NCI-H748 (cell line): Measurements from ENCODE around the gene RBBP8NL.

Experiments
- DNase-seq: peaks from one replicate; lab custom pipeline; 2025; ENCODE audit not compliant: unreplicated experiment; lab: John Stamatoyannopoulos, UW

The RBBP8NL gene

DNA sequence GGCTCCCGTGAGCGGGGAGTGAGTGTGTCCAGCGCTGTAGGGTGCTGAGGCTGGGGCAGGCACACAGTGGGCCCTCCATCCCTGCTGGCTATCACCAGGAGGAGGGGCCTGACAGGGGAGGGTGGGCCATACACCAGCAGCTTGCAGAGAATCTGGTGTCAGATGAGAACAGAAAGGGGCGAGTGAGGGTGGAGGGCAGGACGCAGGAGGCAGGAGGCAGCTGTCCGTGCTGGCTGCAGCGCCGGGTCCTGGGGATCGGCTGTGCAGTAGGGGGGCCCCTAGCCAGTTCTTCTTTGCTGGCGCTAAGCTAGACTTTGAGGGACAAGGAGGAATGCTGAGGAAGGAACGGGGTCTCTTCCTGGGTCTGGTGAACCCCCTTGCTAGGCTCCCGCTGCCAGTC is 18.7 kb downstream of the RBBP8NL start:
- no peak for DNase-seq

DNA sequence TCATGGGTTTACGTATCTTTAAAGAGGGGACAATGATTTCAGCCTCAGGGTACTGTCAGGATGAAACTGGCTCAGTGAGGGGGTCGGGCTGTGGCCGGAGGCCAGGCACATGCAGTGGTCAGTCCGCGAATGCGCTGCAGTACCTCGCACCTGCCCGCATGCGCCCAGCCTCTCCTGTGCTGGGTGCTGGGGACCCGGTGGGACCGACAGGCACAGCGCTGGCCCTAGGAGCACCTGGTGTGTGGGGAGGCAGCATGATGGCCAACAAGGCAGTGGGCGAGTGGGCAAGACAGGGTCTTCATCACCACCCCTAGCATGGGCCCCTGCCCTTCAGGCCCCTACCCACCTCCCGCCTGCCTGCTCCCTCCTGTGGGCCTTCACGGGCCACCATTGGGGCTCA is 19.3 kb downstream of the RBBP8NL start:
- no peak for DNase-seq

DNA sequence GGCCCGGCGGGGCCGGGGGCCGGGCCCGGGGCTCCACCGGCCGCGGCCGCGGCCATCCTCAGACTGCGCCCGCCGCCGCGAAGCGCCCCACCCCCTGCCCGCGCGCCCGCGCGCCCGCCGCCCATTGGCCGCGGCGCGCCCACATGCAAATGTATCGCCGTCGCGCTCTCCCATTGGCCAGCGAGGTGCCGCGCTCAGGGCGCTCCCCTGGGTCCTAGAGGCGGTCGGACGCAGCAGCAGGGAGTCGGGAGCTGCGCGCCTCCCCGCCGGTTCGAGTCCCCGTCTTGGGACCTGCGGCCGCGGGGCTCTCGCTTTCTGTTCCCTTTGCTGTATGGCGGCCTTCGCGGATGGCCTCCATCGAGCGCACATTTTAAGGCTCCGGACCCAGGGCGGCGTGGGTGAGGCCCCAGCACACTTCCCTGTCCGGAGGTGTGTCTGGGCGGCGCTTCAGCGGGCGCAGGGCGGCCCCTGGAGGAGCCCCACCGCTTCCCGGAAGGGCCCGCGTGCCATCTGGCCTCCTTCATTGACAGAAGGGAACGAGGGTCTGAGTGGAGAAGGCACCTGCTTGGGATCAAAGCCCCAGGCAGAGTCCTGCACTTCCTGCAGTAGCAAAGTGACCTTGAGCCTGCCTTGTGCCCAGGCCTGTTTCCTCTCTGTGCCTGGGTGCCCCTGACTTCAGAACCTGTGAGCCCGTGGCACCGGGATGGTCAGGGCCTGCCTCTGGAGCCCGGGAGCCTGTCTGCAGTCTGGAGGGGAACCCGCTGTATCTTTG is 19.9 kb downstream of the RBBP8NL start, which contains the start of gene CABLES2:
Gene CABLES2 (minus strand): TSS at position 65 of the 772 bp plus-strand sequence. CDS start 9 bp downstream, at position 56.
- peak; percentile 92 for DNase-seq

DNA sequence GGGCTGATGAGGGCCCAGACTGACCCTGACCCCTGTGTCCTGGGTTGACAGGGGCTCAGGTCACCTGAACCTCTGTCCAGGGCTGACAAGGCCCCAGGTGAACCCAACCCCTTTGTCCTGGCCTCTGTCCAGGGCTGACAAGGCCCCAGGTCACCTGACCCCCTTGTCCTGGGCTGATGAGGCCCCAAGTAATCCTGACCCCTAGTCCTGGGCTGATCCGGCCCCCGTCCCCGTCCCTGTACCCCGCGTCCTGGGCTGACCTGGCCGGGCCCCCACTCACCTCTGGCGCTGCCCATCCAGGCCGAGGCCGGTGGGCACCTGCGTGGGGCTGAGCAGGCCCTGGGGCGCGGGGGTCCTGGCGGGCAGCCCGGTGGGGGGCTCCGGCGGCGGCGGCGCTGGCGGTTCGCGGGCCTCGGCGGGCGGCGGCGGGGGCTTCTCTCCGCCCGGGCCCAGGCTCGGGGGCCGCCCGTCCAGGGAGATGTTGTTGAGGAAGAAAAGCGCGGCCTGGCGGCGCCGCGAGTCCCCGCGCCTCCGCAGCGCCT is 20.6 kb downstream of the RBBP8NL start:
- no peak for DNase-seq

DNA sequence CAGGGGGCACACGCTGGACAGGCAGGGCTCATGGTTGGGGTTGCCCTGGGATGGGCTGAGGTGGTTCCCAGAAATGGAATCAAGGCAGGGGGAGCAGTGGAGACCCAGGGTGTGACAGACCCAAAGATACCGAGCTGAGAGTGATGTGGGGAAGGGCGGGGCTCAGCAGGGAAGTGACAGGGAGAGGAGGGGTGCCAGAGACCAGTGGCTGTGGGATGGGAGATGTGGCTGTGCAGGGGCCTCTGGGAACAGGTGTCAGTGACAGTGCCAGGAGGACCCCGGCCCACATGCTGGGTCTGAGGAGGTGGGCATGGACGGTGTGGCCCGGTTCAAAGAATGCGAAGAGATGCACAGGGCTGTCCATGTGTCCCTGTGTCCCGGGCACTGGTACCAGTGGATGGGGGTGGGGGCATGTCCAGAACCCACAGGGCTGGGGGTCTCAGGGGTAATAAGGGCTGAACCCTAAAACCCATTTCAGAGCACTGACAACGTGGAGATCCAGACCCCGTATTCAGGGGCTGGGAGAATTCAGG is 21.3 kb downstream of the RBBP8NL start:
- DNase-seq = no peak

DNA sequence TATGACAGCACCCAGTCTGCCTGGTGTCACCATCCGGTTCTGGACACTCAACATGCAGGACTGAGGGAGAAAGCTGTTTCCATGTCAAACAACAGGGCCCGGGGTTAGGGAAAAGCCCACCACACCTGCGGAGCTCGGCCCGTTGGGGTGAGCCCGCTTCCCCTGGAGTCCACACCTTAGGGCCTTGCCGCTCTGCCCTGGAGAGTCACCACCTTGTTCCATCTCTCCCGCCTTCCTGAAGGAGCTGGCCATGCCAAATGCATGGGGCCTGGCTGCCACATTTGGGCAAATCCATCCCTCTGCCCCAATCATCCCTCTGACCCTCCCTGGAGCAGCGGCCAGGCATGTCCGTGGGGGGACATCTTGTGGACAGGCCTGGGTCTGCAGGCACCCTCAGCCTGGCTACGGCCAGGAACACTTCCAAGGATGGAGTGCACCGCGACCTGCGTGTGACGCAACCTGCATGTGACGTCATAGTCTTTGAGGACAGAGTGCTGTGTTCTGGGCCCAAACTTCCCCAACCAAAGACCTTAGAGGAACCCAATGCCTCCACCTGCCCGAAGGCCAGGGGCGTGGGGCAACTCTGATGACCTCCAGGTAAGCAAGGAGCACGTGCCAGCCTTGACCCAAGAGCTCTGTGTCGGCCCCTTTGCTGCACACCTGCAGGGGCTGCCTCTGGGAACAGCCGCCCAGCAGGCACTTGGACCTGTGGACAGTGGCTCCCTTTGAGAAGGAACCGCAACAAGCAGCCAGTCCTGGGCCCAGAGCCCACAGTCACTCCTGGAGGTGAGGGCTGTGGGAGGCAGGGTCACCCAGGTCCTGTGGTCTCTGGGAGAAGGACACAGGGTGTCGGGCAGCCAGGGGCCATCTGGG is 22.0 kb downstream of the RBBP8NL start:
- peak; percentile 21 for DNase-seq

DNA sequence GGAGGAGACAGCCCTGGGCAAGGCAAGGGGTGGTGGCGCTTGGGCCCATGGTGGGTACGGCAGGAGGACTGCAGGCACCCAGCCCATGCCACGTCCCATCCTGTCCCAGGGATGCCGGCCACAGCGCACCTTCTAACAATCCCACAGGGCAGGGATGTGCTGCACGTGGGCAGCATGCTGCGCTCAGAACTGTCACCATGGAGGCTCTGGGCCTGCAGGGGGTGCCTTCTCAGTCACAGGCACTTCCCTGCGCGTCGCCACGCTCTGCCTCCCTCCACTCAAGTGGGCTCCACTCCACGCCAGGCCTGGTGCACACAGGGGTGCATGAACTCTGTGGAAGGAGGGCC is 22.6 kb downstream of the RBBP8NL start:
- no peak for DNase-seq

DNA sequence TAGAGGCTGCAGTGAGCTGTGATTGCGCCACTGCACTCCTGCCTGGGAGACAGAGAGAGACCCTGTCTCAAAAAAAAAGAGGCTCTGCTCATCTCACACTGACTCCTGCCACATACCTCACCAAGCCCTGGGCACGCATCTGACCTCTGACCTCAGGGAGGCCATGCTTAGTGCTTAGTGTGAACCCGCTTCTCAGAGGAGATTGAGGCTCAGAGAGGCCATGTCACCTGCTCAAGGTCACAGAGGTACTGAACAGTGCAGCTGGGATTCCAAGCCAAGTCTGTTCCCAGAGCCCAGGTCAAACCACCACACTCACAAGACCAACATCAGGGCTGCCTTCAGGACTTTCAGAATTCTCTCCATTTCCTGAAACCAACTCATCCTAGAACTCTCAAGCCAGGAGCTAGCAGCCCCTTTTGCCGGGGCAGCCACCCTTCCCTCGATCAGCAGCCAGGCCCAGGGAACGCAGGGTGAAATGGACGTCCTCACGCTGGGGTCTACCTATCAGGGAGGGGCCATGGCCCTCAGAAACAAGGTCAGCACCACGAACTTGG is 23.1 kb downstream of the RBBP8NL start:
- no peak for DNase-seq

DNA sequence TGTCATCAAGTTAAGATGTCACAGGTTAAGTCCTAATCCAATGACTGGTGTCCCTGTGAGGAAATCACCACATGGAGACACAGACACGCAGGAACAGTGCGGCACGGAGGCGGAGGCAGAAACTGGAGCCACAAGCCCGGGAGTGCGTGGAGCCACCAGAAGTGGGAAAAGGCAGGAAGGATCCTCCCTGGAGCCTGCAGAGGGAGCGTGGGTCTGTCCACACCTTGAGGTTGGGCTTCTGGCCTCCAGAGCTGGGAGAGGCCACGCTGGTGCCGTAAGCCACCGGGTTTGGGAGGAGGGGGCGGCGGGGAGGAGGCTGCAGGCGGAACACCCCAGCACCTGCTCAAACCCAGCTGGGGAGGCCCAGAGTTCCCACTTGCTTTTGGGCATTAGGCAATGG is 24.0 kb downstream of the RBBP8NL start:
- DNase-seq = no peak

DNA sequence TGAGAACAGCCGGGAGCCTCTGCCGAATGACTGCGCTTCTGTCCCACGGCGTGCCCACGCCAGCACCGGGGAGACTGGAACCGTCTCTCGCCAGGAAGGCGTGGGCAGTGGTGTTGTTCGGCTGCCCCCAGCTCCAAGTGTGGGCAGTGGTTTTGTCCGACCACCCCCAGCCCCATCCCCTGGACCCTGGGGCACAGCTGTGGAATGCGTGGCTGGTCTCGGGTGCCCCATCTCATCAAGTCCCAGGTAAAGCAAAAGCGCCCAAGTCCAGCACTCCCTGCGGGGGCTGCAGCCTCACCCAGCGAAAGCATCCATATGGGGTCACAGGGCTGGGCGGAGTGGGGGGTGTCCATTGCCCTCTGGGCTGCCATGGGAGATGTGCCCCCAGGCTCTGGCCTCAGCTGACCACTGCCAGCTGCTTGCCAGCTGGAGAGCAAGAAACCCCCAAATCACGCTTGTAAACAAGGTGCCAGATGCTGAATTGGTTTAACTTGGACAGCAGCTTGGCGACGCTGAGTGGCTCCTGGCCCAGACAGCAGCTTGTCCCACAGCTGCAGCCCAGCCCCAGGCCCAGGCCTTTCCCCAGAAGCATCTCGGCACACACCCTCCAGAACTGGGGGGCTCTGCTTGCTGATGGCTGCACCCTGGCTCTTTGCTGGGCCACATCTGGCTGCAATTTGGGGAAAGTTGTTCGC is 24.7 kb downstream of the RBBP8NL start:
- DNase-seq = no peak

DNA sequence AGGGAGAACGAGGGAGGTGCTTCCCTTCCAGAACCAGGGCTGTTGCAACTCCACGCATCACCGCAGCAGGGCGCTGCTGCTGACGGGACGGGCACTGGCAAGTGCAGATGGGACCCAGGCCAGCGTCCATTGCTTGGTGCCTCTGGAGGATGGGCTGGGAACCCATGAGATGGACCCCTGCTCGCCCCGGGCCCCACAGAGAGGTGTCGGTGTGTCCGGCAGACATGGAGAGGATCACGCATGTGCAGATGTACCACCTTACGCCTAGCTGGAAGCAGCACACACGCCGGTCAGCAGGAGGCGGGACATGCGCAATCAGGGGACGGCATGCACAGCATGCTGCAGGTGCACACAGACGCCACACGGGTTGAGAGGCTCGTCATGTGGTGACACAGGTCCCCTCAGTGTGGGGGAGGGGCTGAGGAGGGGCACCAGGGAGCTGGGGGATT is 26.0 kb downstream of the RBBP8NL start:
- no peak for DNase-seq

DNA sequence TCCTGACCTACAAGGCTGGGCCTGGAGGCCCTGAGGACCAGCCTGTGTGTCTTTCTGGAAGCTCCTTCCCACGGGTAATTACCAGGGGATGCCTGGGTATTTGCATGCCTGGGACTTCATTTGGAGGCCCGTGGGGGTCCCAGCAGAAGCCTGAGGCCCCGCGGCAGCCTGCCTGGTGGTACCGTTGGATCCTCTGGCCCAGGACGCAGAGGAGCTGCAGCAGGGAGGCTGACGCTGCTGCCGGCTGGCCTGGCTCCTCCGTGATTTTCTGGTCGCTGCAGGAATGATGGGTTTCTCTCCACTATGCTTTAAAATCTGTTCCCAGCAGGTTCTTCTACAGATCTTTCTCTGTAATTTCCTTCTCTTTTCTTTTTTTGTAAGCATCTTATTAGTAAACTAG is 26.8 kb downstream of the RBBP8NL start:
- DNase-seq = no peak

DNA sequence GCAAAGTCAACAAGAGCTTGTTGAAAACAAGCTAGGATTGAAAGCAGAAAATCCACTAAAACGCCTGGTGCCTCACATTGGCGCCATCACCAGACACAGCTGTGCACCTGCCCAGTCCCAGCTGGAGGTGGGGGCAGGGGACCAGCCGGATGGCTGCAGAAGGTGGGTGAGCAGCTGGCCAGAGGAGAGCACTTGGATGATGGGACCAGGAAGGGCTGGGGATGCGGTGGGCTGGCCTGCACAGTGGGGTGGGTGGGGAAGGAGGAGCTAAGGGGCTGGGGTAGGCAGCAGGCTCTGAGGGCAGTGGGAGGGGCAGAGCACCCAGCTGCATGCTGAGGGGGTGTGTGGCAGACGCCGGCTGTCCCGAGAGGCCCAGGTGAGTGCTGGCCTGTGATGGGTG is 27.3 kb downstream of the RBBP8NL start:
- peak; percentile 19 for DNase-seq

DNA sequence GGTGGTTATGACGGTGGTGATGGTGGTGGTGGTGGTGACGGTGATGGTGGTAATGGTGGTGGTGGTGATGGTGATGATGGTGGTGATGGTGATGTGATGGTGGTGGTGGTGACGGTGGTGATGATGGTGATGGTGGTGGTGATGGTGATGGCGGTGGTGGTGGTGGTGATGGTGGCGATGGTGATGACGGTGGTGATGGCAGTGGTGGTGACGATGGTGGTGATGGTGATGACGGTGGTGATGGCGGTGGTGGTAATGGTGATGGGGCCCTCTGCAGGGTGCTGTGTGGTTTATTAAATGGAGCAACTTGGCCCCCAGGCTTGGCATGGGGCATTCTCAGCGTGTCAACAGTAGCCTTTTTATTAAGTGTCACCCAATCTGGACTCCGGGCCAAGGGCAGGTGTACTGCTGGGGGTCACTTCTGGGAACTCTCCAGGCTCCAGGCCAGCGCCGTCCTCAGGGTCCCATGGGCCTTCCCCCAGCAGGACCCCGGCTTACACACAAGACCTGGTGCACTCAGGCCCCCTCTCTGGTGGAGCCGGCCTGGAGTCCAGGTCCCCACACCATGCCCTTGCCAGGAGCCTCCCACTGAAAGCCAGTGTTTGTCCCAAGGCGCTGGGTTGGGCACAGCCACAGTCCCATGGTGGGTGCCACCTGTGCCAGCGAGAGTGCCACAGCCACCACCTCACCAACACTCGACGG is 29.1 kb downstream of the RBBP8NL start:
- DNase-seq = no peak

DNA sequence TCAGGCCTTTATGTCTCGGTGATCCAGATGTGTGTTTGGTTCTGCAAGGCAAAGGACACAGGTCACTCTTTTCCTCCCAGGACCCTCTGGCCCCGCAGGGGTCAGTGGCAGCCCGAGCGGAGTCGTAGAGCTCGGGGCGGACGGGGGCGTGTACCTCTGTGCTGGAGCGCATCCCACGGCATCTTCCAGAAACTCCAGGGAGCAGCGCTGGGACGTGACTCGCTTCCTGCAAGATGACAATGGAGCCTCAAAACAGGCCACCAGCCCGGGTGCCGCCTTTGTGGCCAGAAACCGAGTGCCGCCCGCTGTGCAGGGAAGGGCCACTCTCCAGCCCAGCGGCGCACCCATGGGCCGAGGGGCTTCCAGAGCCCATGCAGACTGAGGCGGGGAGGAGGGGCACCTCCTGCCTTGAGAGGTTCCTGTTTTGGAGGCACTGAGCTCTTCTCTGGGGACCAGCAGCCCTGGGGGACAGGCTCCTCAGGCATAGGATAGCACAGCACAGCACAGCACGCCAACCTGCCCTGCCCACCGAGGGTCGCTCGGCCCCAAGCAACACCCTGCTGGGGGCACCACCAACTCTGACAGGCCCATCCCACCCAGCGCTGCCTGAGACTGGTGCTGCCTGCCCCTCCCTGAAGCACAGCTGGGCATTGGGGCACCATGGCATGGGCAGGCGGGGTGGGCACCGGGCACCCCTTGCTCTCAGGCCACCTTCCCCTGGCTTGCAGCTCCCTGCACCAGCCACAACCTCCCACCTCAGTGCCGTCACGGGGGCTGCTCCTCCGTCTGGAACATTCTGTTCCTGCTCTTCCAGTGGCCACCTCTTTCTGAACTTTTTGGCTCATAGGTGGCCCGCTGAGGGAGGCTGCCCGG is 30.7 kb downstream of the RBBP8NL start:
- no peak for DNase-seq

DNA sequence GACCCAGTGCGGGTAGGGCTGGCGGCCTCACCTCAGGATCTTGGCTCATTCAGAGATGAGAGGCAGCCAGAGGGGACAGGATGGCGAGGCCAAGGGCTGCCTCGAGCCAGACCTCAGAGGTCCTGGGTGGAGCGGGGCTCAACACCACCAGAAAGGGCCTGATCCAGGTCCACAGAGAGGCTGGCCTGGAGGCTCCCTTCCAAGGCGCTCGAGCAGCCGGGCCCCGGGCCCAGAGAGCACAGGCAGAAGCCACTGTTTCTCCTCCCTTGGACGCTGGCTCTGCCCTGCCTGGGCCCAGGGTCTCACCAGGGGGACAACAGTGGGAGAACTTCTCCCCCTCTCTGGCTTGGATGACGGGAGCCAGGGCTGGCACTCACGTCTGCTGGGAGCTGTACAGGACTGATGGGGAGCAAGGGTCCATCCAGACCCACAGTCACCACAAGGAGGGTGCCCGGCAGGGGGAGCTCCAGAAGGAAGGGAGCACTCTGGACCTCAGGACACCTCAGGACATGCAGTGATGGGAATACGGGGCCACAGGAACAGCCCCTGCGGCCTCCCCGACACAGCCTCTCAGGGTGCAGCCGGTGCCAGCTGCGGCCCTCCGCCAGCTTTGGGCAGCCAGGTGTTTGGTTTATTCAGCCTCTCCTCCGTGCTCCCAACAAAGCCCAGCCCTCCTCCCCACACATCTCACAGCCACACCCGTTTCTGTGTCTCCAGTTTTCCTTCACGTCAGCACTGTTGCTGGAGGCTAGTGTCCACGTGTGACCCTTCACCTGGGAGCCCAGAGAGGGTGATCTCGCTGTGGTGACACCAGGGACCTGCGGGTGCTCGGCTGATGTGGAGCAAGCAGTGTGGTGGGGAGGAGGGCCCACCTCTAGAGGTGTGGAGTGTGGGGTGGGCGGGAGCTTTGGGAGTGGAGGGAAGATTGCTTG is 31.8 kb downstream of the RBBP8NL start:
- DNase-seq = no peak

DNA sequence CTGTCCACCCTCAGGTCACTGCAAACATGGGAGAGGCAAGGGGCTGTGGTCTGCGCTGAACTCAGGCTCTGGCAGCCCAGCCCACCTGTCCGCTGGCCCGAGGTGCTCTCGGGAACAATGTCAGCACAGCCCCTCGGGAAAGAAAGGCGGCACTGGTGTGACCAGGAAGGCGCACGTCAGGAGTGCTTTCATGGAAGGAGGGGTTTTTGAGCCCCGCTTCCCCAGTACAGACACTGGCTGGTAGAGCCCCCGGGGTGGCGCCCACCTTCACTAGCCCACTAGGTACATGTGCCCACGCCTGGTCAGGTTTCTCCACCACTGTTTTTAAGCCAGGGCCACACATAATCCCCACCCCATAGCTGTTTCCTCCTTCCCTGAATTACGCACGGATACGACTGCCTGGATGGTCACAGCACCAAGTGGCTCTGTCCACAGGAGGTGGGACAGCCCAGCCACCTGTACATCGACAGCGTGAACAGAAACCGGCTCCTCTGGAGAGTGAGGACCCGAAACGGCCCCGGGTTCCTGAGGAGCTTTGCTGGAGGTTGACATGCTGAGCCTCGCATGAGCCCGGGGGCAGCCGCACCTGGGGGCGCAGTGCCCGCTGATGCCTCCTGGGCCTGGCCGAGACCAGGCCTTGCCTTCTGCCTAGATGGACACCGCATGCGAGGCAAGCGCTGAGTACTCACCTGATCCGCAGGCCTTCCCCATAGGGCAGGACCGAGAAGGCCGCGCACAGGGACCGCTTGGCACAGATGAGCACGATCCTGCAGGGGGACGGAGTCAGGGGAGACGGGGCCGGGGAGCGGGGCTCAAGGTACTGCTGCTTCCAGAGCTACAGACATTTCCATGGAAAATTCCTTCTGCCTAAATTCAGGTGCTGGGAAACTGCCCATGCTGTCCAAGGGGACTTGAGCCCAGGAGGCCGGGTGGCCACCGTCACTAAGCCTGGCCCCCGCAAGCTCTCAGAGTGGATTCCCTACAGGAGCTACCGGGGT is 32.8 kb downstream of the RBBP8NL start:
- DNase-seq = no peak
